Lung microvascular endothelial cell (primary cell): ENCODE data around the gene GFOD1. TPM values are rescaled to one million over a fixed set of nuclear protein-coding genes. Genes with fewer than 3 reads are reported as not detected.
"Not testable (repeated sequence)": the region's sequence is repeated elsewhere in the genome, so short reads cannot be mapped to it uniquely, and the experiment has no call there.

Source experiments
- DNase-seq, 2 donors: peaks; one replicate each; pipeline versions ENCODE4 v3.0.0 to v3.0.0-alpha.2; 2010; ENCODE audit warnings: low read depth in 2 of 2
- total RNA-seq: library from RNA; depleted of rRNA; stranded (reverse); fragments of >200 nt; gene quantifications from 2 replicates; pipeline ENCODE4 v1.2.1, GENCODE V29; 2014

GFOD1 gene
- total RNA-seq, 1 donor from 2014 or later: 14.1 TPM

DNA sequence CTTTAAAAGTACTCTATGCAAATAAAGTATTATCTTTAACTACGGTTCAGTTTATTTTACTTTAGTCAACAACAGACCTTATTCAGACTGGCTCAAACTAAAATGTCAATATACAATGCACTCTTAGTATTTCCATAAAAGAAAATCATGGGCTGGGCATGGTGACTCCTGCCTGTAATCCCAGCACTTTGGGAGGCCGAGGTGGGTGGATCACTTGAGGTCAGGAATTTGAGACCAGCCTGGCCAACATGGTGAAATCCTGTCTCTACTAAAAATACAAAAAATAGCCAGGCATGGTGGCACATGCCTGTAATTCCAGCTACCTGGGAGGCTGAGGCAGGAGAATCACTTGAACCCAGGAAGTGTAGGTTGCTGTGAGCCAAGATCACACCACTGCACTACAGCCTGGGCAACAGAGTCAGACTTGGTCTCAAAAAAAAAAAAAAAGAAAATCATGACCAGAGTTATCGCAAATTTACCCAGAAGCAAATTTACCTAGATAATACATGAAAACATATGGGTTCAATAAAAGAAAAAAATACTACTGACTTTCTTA lies 161.3 kb downstream of the GFOD1 start:
- DNase-seq: not testable (repeated sequence)

DNA sequence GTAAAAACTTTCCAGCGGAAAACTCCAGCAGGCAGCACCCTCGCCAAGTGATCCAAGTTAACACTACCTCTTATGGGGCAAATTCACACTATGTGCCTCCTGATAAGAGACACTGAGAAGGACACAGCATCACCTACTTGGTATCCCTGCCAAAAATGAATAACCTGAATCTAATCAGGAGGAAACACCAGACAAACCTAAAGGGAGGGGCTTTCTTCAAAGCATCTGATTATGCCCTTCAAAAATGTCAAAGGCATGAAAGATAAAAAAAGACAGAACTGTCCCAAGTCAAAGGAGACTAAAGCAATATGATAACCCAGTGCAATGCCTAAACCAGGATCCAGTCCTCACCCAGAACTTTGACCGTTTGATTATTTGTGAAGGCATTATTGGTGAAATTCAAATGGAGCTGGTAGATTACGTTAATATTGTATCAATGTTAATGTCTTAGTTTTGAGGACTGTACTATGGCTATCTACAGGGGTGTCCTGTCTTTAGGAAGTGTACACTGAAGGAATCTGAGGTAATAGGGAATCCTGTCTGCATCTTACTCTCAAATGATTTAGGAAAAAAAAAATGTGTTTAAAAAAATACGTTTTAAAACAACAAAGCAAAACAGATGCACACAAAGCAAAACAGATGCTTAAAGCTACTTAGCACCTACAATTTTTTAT lies 167.4 kb downstream of the GFOD1 start:
- no peak for DNase-seq

DNA sequence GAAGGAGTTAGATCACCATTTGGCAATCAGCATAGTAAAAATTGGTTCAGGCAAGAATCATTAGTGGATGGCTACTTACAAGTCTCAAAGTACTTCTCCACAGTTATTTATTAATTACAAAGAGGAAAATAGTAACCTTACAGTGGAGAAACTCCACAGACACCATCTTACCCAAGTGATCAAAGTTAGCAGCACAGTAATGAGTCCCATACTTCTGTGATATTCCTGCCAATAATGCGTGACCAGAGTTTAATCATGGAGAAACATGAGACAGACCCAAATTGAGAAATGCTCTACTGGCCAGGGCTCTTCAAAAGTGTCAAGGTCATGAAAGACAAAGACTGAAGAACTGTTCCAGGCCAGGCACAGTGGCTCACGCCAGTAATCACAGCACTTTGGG lies 168.6 kb downstream of the GFOD1 start:
- DNase-seq: no peak

DNA sequence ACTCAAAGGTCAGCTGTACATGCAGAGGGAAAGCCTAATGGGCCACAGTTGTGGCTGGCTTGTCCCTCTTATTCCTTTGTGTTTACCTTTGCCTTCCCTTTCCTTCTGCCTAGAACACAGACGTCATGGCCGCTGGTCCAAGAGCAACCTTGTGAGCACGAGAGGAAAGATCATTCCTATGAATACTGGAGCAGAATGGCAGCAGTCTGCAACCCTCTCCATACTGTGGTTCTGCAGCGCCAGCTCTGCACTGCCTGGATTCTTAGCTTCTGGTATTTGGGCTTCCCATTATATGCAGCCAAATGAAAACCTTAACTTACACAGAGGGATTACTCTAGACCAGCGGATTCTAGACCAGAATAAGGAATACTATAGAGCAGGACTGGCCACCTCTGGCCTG lies 171.5 kb downstream of the GFOD1 start:
- no peak for DNase-seq

DNA sequence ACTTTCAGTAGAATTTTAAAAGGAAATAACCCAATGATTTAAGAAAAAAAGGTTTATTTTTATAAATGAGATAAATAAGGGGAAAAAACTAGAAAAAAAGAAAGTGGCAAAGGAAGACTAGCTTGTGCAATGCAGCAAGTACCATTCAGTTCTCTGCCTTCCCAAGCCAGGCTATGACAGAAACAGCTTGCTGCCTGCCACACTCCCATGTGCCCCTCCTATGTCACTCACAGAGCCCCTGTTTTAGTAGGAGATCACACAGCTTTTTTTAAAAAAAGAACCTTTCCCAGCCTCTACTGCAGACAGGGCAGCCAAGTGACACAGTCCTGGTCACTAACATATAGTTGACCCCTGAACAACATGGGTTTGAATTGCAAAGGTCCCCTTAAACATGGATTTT lies 172.6 kb downstream of the GFOD1 start:
- no peak for DNase-seq

DNA sequence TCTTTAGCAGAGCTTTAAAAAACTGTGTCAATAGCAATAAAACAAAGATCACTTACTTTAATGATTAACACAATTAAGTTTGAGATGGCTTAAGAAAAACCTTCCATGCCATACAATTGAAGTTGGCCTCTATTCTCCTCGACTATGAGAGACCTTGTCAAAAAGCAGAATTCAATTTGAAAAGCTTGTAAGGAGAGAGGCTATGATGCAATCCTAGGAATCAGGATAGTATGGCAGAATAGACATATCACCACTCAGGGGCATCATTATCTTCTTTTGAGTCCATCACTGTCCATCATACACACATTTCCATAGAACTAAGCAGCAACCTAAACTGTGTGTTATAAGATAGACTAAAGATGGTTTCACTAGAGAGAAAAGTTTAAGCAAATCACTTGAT lies 176.2 kb downstream of the GFOD1 start:
- DNase-seq: no peak

DNA sequence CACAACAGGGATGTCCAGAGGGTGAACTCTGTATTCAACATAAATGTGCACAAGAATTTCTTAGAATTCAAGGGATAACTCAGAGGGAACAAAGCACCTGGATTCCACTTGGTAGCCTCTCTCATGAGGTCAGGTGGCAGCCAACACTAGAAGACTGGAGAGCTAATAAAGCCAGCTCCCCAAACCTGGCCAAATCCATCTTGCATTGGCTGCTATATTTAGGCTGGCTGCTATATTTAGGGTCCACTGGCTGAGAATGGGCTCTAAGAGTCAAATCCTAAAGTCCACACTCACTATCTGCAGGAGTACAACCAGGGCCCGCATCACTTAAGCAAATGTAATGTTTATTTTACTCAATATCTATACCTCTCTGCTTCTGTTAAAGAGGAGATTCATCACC lies 179.1 kb downstream of the GFOD1 start:
- no peak for DNase-seq

Other genes with a start within 250 kb of the GFOD1 start
- 12.5 and 14.6 TPM in 2 replicates for gene TBC1D7, start 159.1 kb downstream of the GFOD1 start, total RNA-seq
- gene SIRT5, start 87.0 kb upstream of the GFOD1 start, total RNA-seq: 6.8 and 7.1 TPM in 2 replicates
- 38.1 and 43.1 TPM in 2 replicates for gene NOL7, start 127.7 kb upstream of the GFOD1 start, total RNA-seq
- gene RANBP9, start 224.2 kb upstream of the GFOD1 start, total RNA-seq: 18.3 and 21.0 TPM in 2 replicates